ENCODE measurements around the gene HLA-DQB1. TPM values are rescaled to one million over a fixed set of nuclear protein-coding genes. Genes with fewer than 3 reads are reported as not detected.
"Not testable (repeated sequence)": the region's sequence is repeated elsewhere in the genome, so short reads cannot be mapped to it uniquely, and the experiment has no call there.

HLA-DQB1 gene
- not detected in 2 replicates for total RNA-seq

DNA sequence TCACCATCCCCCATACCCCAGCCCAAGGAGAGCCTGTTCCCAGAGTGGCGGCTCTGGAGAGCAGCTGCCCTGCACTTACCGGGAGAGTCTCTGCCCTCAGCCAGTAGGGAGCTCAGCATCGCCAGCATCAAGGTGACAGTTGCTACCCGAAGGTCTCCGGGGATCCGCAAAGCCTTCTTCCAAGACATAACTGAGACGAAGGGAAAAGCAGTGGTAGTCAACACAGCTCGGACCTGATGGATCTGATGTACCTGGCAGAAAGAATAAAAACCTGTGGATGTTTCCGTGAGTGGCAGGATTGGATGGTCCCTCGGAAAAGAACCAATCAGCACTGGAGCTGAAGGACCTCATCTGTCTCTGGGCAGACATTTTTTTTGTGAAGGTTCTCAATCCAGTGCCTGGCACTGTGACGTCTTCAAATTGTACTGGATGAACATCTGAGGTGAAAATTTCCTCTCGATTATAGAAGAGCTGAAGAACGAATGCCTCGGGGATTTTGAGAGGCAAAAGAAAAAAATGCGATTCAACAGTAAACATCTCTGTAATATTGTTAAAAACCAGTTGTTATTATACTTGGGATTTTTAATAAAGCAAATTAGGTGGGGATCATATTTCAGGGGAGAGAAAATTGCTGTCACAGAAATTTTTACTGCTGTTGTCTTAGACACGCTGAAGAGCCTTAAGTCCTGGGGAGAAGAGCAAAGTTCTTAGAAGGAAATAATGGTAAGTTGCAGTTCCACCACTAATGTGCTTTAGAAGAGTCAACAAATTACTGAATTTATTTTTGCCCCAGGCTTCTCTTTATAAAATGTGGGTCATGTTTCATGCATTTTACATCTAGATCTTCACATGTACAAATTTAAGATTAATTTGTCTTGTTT is at the start of gene HLA-DQB1:
Gene HLA-DQB1, minus strand, starts transcription at position 238 of the 881 bp plus-strand sequence. Its CDS starts 50 bp downstream, at position 188.
- DNase-seq (ENCODE audit: low read depth, low spot score), result no peak

DNA sequence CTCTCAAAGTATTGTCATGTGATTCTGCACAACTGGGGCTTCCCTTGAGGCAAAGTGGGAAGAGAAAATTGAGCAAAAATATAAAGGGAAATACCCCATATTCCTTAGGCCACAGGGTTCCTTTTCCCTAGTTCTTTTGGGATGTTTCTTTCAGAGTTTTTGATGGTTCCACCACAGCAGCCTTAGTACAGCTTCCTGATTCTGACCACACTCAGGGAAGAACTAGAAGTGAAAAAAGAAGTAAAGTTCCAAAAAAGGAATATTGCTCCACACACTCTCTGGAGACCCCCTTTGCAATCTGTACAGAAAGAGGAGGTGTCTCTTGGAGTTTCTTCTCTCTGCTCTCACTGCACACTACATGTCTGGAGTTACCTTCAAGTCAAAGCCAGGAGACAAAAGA is 46.8 kb upstream of the HLA-DQB1 start:
- no peak for DNase-seq (ENCODE audit: low read depth, low spot score)

DNA sequence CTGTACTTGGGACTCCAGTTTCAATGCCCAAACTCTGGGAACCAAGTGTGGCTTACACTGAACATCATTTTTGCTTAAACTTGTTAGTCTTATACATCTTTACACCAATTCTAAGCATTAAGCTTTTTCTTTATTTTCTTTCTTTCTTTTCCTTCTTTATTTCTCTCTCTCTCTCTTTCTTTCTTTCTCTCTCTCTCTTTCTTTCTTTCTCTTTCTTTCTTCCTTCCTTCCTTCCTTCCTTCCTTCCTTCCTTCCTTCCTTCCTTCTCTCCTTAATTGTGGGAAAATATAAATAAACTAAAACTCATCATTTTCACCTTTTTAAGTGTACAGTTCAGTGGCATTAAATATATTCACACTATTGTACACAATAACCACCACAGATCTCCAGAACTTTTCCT is 43.2 kb upstream of the HLA-DQB1 start:
- no peak for DNase-seq (ENCODE audit: low read depth, low spot score)

DNA sequence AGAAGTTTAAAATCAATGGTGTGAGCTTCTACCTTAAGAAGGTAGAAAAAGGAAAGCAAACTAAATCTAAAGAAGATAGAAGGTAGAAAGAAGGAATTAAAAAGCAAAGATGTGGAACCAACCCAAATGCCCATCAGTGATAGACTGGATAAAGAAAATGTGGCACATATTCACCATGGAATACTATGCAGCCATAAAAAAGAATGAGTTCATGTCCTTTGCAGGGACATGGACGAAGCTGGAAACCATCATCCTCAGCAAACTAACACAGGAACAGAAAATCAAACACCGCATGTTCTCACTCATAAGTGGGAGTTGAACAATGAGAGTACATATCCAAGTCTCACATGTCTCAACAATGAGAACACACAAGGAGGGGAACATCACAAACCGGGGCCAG is 38.7 kb upstream of the HLA-DQB1 start:
- DNase-seq (ENCODE audit: low read depth, low spot score), result not testable (repeated sequence)

DNA sequence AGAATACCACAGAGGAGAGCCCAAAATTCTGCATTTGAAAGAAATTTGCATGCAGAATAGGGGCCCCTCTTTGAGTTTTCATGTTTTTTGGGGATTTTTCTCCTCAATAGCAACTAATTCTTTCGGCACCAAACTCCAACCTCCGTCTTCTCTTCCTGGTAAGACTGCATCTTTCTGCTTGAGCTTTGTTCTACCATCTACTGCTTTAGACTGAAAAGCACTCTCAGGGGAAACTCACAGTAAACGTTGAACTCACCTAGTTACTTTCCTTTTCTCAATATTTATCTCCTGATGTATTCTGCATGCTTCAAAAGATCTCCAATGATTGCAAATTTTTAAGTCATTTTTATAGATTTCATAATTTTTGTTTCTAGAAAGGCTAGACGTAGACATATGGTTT is 36.9 kb upstream of the HLA-DQB1 start:
- DNase-seq (ENCODE audit: low read depth, low spot score), result no peak

DNA sequence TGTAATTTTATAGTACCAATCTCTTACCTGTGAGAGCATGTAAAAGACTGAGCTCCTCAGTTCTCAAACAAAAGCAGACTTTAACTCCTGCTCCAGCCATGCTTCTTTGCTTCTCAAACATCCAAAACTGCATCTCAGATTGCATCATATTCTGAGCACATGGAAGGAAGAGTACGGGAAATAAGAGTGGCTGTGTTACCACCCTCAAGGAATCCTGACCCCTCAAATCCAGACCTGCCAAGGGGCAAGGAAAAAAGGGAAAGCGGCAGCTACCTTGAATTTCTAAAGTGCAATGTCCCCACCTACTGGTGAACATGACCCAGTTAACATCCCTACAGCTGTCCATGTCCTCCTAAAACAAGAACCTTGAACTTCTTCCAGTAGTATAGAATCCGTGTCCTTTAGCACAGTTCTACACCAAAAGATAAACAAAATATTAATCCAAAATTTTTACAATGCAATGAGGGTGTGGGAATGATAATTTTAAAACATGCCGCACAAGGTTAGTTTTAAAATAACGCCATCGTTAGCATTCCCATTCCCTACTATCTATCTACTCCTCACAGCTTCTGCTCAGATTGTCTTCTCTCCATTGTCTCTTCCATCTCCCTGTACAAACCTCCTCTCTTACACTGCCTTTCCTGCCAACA is 34.1 kb upstream of the HLA-DQB1 start:
- DNase-seq (ENCODE audit: low read depth, low spot score), result peak; percentile 11

DNA sequence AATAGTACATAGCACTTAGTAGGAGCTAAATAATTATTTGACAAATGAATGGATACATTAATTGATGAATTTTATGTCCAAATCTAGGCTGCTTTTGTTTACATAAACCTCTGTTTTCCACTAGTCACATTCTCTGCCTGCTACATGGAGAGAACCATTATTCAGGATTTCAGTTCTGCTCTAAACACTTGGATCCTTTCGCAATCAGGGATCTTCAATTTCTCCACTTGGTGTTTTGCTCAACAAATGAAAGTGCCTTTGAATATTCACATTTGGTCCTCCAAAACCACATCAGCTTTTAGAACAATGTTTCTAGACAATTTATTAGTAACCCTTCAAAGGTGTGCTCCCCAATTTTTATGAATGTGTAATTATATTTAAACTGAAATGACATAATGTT is 30.6 kb upstream of the HLA-DQB1 start:
- no peak for DNase-seq (ENCODE audit: low read depth, low spot score)

DNA sequence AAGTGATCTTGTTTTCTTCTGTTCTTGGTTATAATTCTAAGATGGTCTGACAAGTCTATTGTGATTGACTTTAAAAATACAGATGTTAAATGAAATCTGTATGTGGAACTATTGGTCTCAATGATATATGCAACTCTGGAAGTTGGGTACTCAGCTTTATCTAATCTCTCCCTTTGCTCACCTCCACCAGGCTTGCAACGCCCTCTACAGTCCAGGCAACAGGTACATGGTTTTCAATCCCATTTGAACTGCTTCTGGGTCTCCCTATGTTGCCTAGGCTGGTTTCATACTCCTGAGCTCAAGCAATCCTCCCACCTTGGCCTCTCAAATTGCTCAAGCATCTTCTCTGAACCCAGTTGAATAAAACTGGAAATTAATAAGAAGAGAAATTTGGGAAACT is 25.6 kb upstream of the HLA-DQB1 start:
- no peak for DNase-seq (ENCODE audit: low read depth, low spot score)

DNA sequence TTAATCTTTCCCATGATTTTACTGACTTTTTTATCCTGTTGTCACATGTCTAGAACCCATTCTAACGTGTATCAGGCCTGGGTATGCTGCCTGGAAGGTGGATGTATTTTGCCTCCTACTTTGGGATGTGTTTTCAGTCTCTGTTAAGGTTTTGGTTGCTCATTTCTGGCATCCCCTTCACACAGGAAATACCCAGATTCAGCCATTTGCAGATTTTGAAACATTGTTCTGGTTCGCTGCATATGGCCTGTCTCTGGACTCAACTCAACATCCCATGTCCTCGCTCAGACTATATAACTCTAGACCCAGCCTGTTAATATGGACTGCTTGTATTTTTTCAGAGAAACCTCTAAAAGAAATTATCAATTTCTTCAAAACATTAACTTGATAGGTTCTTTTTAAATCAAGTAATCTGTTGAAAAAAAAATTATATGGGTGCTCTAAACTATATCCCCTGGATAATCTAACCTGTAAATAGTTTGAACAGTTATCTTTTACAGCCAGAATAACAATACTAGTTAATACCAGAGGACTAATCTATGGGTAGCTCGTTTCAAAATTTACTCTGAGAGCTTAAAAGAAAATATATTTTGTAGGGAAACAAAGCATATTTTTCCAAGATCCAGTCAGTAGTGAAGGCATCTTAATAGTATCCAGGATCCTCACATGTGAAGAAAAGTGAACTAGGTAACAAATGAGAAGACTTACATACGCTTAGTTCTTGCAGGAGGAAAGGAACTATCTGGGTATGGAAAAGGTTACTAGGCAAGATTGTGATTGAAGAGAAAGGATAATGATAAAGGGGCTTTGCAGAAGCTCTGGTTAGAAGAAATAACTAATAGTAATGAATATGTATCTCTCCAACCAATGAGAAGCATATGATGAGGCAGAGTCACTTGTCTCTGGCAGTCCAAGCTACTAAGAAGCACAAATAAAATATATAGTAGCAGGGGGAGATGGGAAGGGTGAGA is 23.4 kb upstream of the HLA-DQB1 start:
- DNase-seq (ENCODE audit: low read depth, low spot score), result no peak

DNA sequence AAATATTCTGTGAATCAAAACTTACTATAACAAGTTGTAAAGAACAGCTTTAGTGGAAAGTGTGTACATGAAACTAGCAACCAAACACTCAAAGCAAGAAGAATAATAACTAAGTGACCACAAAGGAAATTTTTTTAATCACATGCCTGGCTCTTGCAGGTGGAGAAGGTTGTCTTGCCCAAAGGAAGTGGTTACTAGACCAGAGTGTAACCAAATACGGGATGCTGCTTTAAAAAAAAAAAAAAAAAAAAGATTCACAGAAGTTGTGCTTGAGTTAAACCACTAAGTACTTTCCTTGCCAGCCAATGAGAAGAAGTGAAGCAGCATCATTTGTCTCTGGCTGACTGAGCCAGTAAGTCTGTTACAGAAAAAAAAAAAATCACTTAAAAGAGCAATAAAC is 19.1 kb upstream of the HLA-DQB1 start:
- no peak for DNase-seq (ENCODE audit: low read depth, low spot score)

DNA sequence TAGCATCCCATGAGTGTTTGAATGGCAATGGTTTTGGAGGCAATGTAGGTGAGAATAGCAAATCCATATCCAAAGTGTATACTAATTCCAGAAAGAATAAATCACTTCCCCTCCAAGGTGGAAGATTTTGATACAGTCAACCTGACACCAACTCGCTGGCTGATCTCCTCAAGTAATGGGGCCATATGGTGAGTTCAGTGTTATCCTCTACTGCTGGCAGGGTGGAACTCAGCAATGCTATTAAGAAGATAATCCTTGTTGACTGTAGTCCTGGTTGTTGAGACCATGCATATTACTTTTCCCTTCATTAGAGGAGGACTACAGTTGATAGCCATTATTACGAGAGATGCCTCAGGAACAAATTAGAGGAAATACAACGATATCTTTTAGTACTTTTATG is 17.8 kb upstream of the HLA-DQB1 start:
- no peak for DNase-seq (ENCODE audit: low read depth, low spot score)

DNA sequence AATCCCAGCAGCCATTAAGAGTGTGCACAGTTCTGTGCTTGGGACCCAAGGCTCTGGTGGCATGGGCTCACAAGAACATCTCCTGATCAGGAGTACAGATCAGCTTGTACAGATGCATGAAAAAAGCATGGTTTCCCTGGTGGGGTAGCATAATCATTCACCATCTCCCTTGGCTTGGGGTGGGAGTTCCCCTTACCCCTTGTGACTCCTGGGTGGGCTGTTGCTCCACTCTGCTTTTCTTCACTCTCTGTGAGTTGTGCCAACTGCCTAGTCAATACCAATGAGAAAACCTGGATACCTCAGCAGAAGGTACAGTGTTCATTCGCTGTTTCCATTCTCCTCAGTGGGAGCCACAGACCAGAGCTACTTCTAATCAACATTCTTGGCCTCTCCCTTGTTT is 13.6 kb upstream of the HLA-DQB1 start:
- no peak for DNase-seq (ENCODE audit: low read depth, low spot score)

DNA sequence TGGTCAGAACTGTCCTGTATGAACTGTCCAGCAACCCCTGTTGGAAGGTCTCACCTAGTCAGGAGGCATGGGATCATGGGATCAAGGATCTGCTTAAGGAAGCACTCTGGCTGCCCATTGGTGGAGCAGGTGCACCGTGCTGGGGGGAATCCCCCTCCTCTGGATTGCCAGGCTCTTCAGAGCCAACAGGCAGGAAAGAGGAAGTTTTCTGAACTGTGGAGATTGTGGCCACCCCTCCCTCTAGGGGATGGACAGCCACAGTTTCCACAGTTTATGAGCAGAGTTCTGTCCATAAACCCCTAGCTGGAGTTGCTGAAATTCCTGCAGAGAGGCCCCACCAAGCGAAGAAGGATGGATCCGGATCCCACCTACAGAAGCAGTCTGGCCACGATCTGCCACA is 13.0 kb upstream of the HLA-DQB1 start:
- no peak for DNase-seq (ENCODE audit: low read depth, low spot score)

DNA sequence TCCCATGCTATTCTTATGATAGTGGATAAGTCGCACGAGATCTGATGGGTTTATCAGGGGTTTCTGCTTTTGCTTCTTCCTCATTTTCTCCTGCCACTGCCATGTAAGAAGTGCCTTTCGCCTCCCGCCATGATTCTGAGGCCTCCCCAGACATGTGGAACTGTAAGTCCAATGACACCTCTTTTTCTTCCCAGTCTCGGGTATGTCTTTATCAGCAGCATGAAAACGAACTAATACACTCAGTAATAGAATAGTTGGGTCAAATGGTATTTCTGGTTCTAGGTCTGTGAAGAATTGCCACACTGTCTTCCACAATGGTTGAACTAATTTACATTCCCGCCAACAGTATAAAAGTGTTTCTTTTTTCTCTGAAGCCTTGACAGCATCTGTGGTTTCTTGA is 7.7 kb upstream of the HLA-DQB1 start:
- not testable (repeated sequence) for DNase-seq (ENCODE audit: low read depth, low spot score)

DNA sequence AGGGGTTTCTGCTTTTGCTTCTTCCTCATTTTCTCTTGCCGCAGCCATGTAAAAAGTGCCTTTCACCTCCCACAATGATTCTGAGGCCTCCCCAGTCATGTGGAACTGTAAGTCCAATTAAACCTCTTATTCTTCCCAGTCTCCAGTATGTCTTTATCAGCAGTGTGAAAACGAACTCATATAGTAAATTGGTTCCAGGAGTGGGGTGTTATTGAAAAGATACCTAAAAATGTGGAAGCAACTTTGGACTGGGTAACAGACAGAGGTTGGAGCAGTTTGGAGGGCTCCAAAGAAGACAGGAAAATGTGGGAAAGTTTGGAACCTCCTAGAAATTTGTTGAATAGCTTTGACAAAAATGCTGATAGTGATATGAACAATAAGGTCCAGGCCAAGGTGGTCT is 5.5 kb upstream of the HLA-DQB1 start:
- DNase-seq (ENCODE audit: low read depth, low spot score), result not testable (repeated sequence)

DNA sequence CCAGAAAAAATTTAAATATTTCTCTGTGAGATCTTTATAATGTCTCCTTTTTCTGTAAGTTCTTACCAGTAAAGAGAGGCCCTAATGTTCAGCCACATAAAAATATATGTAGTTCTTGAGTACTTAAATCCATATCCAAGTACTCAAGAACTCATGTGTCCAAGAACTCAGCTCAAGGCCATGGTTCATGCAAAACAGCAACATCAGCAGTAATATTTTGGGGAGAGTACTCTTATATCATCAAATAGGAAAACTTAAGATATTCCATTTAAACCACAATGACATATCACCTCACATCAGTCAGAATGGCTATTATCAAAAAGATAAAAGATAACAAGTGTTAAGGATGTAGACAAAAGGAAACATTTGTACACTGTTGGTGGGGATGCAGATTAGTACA is 3.4 kb upstream of the HLA-DQB1 start:
- DNase-seq (ENCODE audit: low read depth, low spot score), result no peak

DNA sequence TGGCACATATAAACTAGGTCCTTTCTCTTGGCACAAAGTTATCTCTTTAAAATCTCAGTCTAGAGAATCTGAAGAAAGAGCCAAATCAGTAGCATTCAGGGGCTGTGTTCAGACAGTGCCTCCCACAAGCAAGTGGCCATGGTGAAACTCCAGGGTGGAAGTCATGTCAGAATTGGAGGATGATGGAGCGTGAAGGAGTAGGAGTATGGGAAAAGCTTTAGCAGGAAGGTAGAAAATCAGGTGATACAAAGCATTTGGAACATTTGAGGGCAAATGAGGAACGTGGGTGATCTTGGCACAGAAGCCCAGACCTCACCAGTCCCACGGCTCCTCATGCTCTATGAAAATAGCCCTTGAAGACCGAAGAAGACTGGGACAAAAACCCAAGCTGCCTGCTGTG is 2.8 kb upstream of the HLA-DQB1 start:
- DNase-seq (ENCODE audit: low read depth, low spot score), result no peak

DNA sequence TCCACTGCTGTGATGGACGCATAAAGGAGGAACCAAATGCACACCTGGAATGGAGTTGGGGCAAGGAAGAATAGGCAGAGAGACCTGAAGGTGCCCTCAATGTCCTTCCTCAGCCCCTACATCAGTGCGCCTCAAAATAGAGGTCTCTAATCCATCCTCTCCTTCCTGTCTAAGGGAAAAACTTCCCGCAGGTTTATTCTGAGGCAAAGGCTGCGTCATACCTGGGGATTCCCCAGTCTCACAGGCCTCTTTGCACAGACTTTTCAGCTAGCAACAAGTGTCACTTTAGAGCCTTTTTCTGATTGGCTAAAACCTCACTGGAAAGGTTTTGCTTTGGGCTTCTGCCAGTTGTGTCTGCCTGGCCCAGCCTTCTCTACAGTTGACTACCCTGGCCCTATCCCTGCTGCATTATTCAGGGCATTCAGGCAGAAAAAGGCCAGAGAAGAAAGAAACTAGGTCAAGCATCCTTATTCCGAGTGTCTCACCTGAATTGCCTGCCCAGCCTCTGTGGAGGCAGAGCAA is 1.8 kb upstream of the HLA-DQB1 start:
- no peak for DNase-seq (ENCODE audit: low read depth, low spot score)

DNA sequence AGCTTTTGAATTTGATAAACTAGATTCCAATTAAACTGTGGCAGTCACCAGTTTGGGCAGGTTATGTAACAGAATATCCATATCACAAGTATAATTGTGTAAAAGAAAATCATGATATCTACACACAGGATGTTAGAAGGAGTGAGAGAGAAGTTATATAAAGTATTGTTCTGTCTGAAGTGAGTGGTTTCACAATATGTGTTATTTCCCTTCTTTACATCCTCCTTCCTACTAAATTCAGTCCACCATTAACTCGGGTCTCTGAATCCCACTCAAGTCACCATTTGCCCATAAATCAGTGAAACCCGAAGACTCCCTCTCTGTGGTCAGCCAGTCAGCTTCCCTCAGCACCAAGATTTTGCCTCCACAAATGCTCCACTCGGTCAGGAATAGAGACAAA is 796 bp downstream of the HLA-DQB1 start:
- DNase-seq (ENCODE audit: low read depth, low spot score), result no peak

DNA sequence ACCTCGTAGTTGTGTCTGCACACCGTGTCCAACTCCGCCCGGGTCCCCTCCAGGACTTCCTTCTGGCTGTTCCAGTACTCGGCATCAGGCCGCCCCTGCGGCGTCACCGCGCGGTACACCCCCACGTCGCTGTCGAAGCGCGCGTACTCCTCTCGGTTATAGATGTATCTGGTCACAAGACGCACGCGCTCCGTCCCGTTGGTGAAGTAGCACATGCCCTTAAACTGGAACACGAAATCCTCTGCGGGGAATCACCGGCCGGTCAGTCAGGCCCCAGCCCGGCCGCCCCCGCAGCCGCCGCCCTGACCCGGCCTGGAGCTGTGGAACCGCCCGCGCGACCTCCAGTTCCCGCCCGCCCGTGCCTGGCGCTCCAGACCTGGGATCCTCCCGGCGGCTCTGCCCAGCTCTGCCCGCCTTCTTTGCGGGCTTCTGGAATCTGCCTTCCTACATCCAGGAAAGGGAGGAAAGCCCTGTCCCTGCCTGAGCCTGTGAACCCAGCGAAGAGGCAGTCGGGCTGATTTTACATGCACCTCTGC is 1.6 kb downstream of the HLA-DQB1 start:
- DNase-seq (ENCODE audit: low read depth, low spot score), result no peak

DNA sequence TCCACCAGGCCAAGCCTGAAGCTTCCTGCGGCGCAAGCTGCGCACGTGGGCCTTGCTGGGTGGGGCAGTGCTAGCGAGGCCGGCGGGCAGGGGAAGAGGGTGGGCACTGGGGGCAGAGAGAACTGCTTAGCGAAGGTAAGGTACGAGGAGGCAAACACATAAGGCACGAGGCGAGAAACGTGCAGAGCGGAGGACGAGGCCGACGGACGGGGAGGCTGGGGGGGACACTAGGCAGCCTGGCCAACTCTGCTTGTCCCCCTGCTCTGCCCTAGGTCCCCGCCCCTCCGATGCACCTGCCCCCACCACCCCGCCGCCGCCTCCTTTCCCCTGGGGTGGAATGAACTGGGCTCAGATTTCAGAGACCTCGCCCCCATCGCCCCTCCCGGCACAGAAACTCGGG is 2.1 kb downstream of the HLA-DQB1 start:
- DNase-seq (ENCODE audit: low read depth, low spot score), result no peak
